ENCODE data around the gene PSIP1.

DNA sequence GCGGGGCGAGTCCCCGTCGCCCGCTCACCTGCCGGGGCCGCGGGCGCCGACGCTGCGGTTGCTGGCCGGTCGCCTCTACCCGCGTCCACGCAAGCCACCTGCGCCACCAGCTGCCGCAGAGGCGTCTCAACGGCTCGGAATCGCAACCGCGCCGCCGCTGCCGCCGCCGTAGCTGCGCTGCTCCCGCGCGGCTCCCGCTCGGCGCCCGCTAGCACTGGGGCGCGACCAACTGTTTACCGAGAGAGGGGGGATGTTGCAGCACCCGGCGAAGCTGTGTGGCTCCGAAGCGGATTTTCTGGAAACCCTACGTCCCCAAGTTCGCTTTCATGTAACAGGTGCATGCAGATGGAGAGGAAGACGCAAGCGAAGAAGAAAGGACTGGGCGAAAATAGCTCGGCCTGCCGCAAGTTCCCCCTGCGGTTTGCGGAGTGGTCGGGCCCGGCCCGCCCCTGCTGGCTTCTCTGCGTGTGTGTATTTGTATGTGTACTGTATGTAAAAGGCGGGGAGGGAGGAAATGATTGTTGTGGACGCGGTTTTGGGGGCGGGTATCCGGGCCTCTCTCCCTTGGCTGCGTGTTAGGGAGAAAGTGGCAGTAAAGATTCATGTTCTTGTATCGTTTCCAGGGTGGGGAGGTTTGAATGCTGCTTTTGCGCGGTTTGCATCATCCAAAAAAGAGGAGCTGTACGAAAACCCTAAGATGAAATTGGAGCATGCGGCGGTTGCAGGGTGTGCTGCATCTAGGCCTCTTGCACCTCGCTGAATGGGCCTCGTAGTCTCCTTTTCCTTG lies at the start of gene PSIP1:
- TF ChIP-seq, protein P1, sequence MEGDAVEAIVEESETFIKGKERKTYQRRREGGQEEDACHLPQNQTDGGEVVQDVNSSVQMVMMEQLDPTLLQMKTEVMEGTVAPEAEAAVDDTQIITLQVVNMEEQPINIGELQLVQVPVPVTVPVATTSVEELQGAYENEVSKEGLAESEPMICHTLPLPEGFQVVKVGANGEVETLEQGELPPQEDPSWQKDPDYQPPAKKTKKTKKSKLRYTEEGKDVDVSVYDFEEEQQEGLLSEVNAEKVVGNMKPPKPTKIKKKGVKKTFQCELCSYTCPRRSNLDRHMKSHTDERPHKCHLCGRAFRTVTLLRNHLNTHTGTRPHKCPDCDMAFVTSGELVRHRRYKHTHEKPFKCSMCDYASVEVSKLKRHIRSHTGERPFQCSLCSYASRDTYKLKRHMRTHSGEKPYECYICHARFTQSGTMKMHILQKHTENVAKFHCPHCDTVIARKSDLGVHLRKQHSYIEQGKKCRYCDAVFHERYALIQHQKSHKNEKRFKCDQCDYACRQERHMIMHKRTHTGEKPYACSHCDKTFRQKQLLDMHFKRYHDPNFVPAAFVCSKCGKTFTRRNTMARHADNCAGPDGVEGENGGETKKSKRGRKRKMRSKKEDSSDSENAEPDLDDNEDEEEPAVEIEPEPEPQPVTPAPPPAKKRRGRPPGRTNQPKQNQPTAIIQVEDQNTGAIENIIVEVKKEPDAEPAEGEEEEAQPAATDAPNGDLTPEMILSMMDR (IDR thresholded peaks at IDR 0.05): peak in 7 of 12 donors; percentile 3 to 20 (median 9)
- TF ChIP-seq POLR2A (IDR thresholded peaks at IDR 0.05): peak in 1 of 2 donors; percentile 65
